ENCODE data around the gene TIAM2. TPM values are rescaled to one million over a fixed set of nuclear protein-coding genes. Genes with fewer than 3 reads are reported as not detected.

The TIAM2 gene
- total RNA-seq, 6 donors from 2014 or later, result 5.6 to 25.1 (median 7.7) TPM

- H3K9me3 ChIP-seq, result no peaks in the 10 kb centered on the region
- TF ChIP-seq POLR2A (IDR thresholded peaks at IDR 0.05) (no peak), CTCF (IDR thresholded peaks at IDR 0.05) (no peak), POLR2AphosphoS5 (IDR thresholded peaks at IDR 0.05) (no peak), EP300 (IDR thresholded peaks at IDR 0.05) (no peak)
- H3K4me3 ChIP-seq, result no peak overlapping the region
- no peaks in the 10 kb centered on the region for H3K36me3 ChIP-seq
- H3K27ac ChIP-seq, result no peak overlapping the region
- ATAC-seq (ENCODE audit: low FRiP score in 2 of 2) (no peak), DNase-seq (no peak)
- no peaks in the 10 kb centered on the region for H3K27me3 ChIP-seq
- 62 to 64% methylated on average over 7 of the region's 7 CpGs for WGBS, 2 donors
- H3K4me1 ChIP-seq, result peaks cover 0 to 4% (median 2%) of the 10 kb centered on the region in 4 donors
These were observed 206.5 kb downstream of the TIAM2 start for GRCh38 chr6:155201461-155202226.

GRCh38 chr6:155207223-155207622, 212.1 kb downstream of the TIAM2 start:
- Histone ChIP-seq H3K4me1 (no peaks in the 10 kb centered on the region), H3K36me3 (no peaks in the 10 kb centered on the region), H3K27me3 (no peaks in the 10 kb centered on the region), H3K9me3 (no peaks in the 10 kb centered on the region), H3K4me3 (no peak overlapping the region), H3K27ac (no peak overlapping the region)
- ATAC-seq (ENCODE audit: low FRiP score in 2 of 2) (no peak), DNase-seq (no peak)
- 78 to 91% methylated on average over 1 to 5 of the region's 5 CpGs for WGBS, 2 donors
- no peak for TF ChIP-seq POLR2AphosphoS5 (IDR thresholded peaks at IDR 0.05)
- no peak for TF ChIP-seq CTCF (IDR thresholded peaks at IDR 0.05)
- no peak for TF ChIP-seq POLR2A (IDR thresholded peaks at IDR 0.05)
- TF ChIP-seq EP300 (IDR thresholded peaks at IDR 0.05), result no peak

GRCh38 chr6:155212106-155212505, 217.0 kb downstream of the TIAM2 start:
- H3K36me3 ChIP-seq, result no peaks in the 10 kb centered on the region
- 77 to 82% methylated on average over 3 of the region's 3 CpGs for WGBS, 2 donors
- ATAC-seq (ENCODE audit: low FRiP score in 2 of 2) (no peak), DNase-seq (no peak)
- no peaks in the 10 kb centered on the region for H3K9me3 ChIP-seq
- no peak overlapping the region for H3K4me3 ChIP-seq
- H3K27ac ChIP-seq, result no peak overlapping the region
- no peaks in the 10 kb centered on the region for H3K27me3 ChIP-seq
- TF ChIP-seq CTCF (IDR thresholded peaks at IDR 0.05), result no peak
- TF ChIP-seq EP300 (IDR thresholded peaks at IDR 0.05), result no peak
- no peak for TF ChIP-seq POLR2AphosphoS5 (IDR thresholded peaks at IDR 0.05)
- no peak for TF ChIP-seq POLR2A (IDR thresholded peaks at IDR 0.05)
- no peaks in the 10 kb centered on the region for H3K4me1 ChIP-seq

- WGBS, 2 donors, result 86 to 91% methylated on average over 13 to 16 of the region's 16 CpGs
- H3K36me3 ChIP-seq, result no peaks in the 10 kb centered on the region
- no peaks in the 10 kb centered on the region for H3K9me3 ChIP-seq
- no peak for ATAC-seq (ENCODE audit: low FRiP score in 2 of 2)
- H3K27ac ChIP-seq, result no peak overlapping the region
- no peak for TF ChIP-seq POLR2AphosphoS5 (IDR thresholded peaks at IDR 0.05)
- no peak for TF ChIP-seq EP300 (IDR thresholded peaks at IDR 0.05)
- no peak for TF ChIP-seq CTCF (IDR thresholded peaks at IDR 0.05)
- no peak for TF ChIP-seq POLR2A (IDR thresholded peaks at IDR 0.05)
- no peak for DNase-seq
- H3K27me3 ChIP-seq, result no peaks in the 10 kb centered on the region
- H3K4me1 ChIP-seq, result no peaks in the 10 kb centered on the region
- no peak overlapping the region for H3K4me3 ChIP-seq
These were observed 217.7 kb downstream of the TIAM2 start for GRCh38 chr6:155212616-155213380.

Measured in upper lobe of left lung (tissue), 6 donors.